Middle frontal gyrus (tissue), 1 donor: ENCODE results near the gene LAPTM5.
"Not testable (repeated sequence)": the region's sequence is repeated elsewhere in the genome, so short reads cannot be mapped to it uniquely, and the experiment has no call there.

Source experiments
- DNase-seq: peaks from one replicate; pipeline ENCODE4 v3.0.0-alpha.2; 2015; ENCODE audit warnings: low spot score; ENCODE audit errors: extremely low spot score

LAPTM5 gene

DNA sequence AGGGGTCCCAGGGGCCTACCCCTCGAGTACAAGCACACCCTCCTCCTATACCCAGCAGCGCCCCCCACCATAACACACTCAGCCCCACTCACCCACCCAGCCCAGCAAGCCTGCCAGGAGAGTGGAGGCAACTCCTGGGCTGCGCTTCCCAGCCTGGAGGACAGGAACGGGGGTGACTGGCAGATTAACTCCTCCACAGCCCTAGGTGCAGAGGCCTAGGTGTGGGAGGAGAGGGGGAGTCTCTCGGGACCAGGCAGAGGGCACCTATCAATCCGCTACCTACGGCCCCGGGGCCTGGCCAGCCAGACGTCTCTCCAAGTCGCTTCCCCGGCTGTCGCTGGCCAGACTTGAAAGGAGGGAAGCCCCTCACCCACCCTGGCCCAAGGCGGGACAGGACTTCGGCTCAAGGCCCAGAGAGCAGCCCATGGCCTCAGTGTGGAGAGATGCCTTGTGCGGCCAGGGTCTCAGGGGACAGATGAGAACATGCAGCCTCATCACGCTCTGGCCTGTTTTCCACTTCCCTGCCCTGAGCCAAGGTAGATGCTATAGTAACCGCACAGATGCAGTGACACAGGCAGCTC lies 59.1 kb downstream of the LAPTM5 start:
- DNase-seq: no peak

DNA sequence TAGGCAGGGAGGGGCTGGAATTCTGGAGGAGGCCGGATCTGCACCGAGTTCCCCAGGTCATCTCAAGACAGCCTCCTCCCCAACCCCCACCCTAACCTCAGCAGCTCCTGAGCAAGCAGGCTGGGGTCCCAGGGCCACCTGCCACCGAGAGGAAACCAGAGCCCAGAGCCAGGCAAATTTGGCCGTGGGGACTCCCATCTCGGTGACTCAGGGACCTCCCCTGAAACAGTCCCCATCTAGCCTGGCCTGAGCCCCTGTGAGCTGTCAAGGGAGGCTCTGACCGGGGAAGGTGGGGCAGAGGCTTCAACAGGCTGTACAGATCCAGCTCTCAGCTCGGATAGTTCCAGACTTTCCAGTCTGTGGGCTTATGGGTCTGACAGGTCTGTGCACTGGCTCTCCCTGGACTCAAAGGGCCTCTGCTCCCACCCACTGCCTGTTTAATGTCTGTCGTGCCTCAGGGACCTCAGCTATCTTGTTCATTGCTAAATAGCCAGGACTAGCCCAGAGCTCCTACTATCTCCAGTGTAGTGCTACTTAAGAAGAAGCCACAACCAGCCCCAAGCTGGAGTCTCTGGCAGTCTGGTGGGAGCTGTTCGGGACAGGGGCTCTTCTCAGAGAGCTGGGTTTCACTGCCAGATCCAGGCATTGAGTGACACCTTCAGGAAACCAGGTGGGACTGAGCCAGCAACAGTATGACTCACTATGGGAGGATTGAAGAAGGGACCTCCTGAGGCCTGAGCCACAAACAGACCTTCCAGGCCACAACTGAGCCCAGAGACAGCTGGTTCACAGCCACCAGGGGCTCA lies 59.8 kb downstream of the LAPTM5 start:
- no peak for DNase-seq

DNA sequence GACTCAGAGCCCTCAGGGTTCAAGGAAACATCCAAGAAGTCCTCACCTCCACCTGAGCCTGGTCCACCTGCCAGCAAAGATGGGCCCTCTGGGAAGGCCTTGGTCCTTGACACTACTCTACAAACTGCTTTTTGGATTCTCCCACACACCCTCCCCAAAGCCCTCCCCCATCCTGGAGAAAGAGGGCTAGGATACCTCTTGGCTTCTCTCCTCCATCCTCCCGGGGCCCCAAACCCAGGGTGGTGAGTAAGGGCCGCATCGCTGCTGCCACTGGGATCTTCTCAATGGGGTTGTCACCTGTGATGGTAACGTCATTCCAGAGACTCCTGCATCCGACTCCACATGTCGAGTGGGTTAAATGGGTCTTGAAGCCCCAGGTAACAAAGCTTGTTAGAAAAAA lies 60.7 kb downstream of the LAPTM5 start:
- no peak for DNase-seq

DNA sequence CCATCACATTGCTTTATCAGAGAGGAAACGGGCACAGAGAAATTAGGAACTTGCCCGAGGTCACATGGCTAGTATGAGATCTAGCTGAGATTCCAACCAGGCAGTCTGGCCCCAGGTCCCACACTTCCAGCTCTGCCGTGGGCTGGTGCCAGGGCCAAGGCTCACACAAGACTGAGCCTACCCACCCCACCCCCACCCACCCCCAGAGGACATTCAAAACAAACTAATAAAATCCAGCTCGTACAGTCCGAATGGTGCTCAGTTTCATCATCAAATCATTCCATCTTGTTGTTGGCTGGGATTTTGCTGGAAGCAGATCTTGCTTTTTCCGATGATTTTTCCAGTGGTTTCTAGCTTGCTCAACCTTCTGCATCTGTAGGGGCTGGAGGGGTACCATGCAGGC lies 62.1 kb downstream of the LAPTM5 start:
- DNase-seq: no peak

- DNase-seq: no peak
These were observed 63.0 kb downstream of the LAPTM5 start for GRCh38 chr1:30694280-30695175.

DNA sequence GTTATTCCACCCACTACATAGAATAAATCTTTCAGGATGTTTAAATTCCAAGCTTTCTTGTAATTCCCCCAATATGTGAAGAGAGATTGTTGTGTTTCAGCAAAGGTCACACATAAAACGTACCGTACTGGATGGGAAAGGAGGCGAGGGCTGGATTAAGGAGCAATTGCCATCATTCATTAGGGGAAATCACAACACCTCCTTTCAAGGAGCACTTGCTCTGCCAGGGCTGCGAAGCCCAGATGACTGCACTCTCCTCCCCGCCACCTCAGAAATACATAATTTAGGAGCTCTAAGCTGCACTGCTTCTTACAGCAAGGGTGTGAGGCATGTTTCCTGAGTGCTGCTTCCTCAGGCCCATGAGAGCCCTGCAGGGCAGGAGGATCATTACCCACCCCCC lies 63.8 kb downstream of the LAPTM5 start:
- no peak for DNase-seq

GRCh38 chr1:30693366-30693765 lies 64.2 kb downstream of the LAPTM5 start:
- no peak for DNase-seq

DNA sequence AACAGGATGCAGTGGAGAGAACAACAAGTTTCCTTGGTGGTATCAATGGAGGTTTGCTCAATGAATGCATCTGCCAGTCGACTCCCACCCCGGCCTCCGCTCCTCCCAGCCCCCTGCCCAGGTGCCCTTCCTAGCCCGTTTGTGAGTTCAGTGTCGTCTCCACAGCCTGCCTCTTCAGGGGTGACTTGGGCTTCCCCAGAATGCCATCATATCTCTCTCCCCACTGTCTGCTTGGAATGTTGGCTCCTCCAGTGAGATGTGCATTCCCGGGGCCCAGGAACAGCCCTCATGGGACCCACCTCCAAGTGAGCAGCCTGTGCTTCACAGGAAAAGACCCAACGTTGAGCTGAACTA lies 64.6 kb downstream of the LAPTM5 start:
- no peak for DNase-seq

GRCh38 chr1:30692201-30692947 lies 65.2 kb downstream of the LAPTM5 start:
- no peak for DNase-seq

DNA sequence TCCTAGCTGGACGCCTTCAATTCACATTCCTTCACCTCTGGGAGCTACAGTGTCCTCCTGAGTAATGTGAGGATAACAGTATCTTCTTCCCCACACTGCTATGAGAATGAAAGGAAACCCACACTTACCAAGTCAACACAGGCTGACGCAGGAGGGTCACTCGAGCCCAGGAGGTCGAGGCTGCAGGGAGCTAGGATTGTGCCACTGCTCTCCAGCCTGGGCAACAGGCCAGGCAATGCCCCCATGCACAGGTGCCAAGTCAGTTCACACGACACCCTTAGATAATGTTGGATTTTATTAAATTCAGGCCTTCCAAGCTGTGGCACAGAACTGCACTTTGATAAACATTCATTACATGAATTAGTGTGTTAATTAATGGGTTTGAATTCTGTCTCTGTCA lies 66.1 kb downstream of the LAPTM5 start:
- DNase-seq: no peak

DNA sequence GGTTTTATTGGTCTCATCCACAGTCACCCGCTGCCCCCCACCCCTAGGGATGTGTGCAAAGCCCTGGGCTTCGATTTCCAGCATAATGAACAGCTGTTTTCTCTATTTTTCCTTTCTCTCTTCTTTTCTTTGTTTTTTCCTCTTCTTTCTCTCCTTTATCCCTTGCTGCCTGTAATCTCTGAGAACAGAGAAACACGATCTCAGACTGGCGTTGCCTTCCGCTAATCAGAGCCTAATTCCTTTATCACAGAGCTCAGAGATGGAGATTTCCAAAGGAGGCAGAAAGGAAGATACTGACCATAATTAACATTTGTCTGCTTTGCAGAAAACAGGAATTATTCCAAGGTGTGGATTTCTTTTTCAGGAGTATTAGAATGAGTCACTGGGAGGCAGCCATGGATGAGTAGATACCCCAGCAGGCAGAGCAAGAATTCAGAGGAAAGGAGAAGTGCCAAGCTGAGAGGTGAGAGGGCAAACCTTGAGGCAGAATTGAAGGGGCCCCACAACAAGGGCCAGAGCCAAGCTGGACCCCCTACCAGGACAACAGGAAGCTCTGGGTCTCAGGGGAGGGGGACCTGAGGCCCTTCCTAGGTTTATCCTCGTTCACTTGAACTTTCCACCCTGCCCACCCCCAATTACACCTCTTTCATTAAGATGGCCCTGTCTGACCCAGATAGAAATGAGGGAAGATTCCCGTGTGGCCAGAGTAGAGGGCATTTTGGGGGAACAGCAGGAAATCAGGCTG lies 67.5 kb downstream of the LAPTM5 start:
- DNase-seq: no peak

GRCh38 chr1:30688920-30689794 lies 68.4 kb downstream of the LAPTM5 start:
- DNase-seq: no peak

DNA sequence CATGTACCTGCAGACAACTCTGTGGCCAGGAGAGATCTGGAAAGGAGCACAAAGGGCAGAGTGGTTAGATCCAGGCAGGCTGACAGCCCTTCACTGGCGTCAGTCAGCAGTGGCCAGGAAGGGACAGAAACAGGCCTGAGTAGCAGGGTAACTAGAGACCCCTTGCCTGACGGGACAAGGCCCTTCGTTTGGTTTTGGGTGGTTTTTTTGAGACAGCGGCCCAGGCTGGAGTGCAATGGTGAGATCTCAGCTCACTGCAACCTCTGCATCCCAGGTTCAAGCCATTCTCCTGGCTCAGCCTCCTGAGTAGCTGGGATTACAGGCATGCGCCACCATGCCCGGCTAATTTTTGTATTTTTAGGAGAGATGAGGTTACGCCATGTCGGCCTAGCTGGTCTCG lies 69.1 kb downstream of the LAPTM5 start:
- DNase-seq: not testable (repeated sequence)

DNA sequence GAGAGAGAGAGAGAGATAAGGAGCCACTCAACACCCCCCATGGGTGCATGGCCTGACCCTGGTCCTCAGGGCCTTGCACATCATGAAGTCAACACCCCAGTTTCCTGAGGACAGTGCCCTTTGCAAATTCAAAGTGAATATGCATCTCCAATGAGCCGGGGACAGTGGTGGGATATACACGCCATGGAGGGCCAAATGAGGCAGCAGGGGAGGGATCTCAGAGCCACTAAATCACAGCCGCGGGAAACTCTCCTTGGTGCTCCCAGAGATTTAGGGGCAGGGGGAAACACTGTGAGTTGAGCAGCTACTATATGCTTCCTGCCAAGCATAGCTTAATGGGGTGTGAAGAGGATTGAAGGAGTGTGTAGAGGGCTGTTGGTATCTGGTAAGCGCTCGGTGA lies 69.7 kb downstream of the LAPTM5 start:
- DNase-seq: no peak

DNA sequence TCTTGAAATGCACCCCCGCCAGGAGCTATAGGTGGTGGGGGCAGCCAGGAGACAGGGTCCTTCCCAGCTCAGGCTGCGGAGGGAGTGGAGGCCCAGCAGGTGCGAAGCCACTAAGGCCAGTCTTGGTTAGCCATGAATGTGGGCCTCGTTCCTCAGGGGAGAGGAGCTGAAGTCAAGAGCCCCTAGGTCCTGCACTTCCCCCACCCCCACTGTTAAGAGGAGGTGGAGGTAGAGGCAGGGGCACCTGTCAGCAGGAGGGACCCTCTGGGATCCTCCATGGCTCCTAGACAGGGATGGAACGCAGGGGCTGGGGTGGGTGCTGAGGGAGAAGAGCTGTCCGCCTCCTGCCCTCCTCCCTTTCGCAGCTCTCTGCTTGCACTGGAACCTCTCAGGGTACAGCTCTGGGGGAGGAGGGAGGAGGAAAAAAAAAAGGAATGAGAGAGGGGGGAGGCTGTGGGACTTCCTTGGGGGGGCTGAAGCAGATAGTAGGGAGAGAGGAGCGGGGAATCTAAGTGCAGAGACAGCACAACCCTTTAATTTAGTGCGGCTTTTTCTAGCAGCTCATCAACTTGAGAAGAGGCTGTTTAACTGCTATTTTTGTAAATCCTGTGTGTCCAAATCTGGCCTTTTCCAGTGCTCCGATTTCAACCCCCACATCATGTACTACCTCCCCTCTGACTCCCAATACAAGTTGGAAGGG lies 71.2 kb downstream of the LAPTM5 start:
- no peak for DNase-seq

- DNase-seq: no peak
These were observed 71.8 kb downstream of the LAPTM5 start for GRCh38 chr1:30685796-30686165.

DNA sequence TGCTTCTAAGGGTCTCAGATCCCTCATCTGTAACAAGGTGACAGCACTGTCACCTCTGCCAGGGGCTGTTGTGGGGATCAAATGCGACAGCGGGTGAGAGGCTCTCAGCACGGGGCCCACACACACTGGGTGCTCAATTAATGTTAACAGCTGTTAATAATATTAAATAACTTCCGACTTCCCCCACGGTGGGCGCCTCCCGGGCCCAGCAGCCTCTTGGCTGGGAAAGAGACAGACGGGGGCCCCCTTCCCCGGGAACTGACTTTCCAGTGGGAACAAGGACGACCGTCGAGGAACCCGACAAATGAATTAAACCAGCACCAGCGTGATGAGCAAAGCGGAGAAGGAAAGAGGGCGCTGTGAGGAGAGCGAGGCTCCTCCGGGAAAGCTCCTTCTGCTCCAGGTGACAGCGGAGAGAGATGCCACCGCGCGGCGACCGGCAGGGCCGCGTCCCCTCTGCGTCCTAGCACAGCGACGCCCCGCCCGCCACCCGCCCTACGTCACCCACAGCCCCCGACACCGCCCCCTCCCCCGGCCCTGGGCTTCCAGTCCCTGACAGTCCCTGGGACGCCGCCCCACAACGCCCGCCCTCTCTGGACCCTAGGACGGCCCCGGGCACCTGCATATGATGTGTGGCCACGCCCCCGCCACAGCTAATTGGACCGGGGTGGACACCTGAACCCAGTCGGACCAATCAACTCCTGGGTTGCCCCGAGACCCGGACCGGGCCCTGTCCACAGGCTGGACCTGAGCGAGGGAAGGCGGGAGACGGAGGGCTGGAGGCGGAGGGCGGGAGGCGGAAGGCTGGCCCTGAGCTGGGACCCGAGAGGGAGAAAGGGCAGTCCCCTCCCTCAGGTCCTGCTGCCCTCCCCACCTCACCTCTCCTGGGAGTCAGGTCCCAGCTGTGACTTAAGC lies 72.4 kb downstream of the LAPTM5 start:
- DNase-seq: no peak

DNA sequence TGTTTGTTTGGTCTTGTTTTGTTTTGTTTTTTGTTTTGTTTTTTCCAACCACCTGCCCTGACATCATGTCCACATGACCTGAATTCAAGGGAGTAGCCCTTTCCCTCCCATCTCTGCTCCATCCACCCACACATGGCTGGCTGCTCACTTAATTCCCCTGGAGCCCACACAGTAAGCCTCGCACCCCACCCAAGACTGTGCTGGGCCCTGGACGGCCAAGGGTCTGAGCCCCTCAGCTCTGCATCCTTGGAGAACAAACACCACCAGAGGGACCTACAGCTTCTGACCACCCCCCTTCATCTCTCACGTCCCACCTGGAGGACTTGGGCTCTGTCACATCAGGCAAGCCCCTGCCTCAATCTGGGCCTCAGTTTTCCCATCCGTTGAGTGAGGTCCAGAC lies 73.3 kb downstream of the LAPTM5 start:
- no peak for DNase-seq
